ENCODE results near the gene TWF2. TPM values are rescaled to one million over a fixed set of nuclear protein-coding genes. Genes with fewer than 3 reads are reported as not detected.
A peak's percentile ranks its signal among the peaks of the same experiment; 100 is the strongest.

TWF2 gene
- polyA plus RNA-seq, 3 donors: 141 to 199 (median 176) TPM

DNA sequence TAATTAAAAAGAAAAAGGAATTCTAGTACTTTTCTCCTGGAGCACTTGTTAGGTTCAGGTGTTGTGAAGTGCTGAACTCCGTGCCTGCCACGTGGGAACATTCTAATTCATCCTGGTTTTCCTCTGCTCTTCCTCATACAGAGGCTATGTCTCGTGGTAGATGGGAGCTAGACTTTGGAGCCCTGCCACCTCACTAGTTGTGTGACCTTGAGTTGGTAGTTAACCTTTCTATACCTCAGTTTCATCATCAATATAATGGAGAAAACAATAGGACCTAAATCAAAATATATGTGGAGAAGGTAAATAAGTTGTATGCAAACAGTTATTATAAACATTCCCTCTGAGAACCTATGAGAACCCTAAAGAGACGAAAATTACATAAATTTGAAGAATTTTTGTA, 30.4 kb downstream of the TWF2 start:
- Histone ChIP-seq H3K9me3 (replicated peaks in 1 of 2; ENCODE audit: control insufficient read depth in 1 of 2, insufficient read depth in 1 of 2, low read length in 2 of 2) (no peaks in the 10 kb centered on the region), H3K9ac (ENCODE audit: insufficient read depth, low read length, poor library complexity, severe bottlenecking) (no peak overlapping the region), H3K4me2 (replicated peaks; ENCODE audit: extremely low read depth, low read length, poor library complexity, severe bottlenecking) (no peak overlapping the region), H3K36me3 (replicated peaks in 1 of 2; ENCODE audit: control insufficient read depth in 1 of 2, insufficient read depth in 2 of 2, low read length in 2 of 2) (peaks cover 88 to 94% of the 10 kb centered on the region in 2 donors), H3K79me2 (ENCODE audit: insufficient read depth, low read length) (peaks cover 58% of the 10 kb centered on the region), H3K4me3 (replicated peaks in 1 of 3; ENCODE audit: low read depth in 2 of 3, low read length in 3 of 3) (no peak overlapping the region), H4K20me1 (ENCODE audit: insufficient read depth, low read length) (no peaks in the 10 kb centered on the region), H3K4me1 (ENCODE audit: control insufficient read depth in 1 of 2, insufficient read depth in 2 of 2, low read length in 2 of 2) (peaks cover 34 to 41% of the 10 kb centered on the region in 2 donors), H2AFZ (ENCODE audit: insufficient read depth, low read depth, low read length, poor library complexity, severe bottlenecking) (no peak overlapping the region), H3K27ac (ENCODE audit: low read depth in 1 of 2, low read length in 2 of 2) (peak overlapping the region in 1 of 2 donors; percentile 11), H3K27me3 (ENCODE audit: control insufficient read depth in 2 of 2, insufficient read depth in 2 of 2, low read length in 2 of 2) (no peaks in the 10 kb centered on the region)
- Mint-ChIP-seq H3K9me3 (no peaks in the 10 kb centered on the region), H3K4me3 (no peak overlapping the region), H3K4me1 (peaks cover 46% of the 10 kb centered on the region), H3K27me3 (ENCODE audit: low read depth in 3 of 3) (peaks cover 0 to 3% (median 0%) of the 10 kb centered on the region in 3 donors), H3K27ac (peak overlapping the region in 3 of 7 donors; percentile 1 to 28 (median 20)), H3K36me3 (peaks cover 91 to 96% of the 10 kb centered on the region in 2 donors)
- intact Hi-C loops (cut with micrococcal nuclease): no loop called here
- WGBS (ENCODE audit: insufficient coverage): 100% methylated on average over 1 of the region's 4 CpGs
- TF ChIP-seq, protein P1, sequence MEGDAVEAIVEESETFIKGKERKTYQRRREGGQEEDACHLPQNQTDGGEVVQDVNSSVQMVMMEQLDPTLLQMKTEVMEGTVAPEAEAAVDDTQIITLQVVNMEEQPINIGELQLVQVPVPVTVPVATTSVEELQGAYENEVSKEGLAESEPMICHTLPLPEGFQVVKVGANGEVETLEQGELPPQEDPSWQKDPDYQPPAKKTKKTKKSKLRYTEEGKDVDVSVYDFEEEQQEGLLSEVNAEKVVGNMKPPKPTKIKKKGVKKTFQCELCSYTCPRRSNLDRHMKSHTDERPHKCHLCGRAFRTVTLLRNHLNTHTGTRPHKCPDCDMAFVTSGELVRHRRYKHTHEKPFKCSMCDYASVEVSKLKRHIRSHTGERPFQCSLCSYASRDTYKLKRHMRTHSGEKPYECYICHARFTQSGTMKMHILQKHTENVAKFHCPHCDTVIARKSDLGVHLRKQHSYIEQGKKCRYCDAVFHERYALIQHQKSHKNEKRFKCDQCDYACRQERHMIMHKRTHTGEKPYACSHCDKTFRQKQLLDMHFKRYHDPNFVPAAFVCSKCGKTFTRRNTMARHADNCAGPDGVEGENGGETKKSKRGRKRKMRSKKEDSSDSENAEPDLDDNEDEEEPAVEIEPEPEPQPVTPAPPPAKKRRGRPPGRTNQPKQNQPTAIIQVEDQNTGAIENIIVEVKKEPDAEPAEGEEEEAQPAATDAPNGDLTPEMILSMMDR (IDR thresholded peaks at IDR 0.05): no peak
- DNase-seq: no peak

DNA sequence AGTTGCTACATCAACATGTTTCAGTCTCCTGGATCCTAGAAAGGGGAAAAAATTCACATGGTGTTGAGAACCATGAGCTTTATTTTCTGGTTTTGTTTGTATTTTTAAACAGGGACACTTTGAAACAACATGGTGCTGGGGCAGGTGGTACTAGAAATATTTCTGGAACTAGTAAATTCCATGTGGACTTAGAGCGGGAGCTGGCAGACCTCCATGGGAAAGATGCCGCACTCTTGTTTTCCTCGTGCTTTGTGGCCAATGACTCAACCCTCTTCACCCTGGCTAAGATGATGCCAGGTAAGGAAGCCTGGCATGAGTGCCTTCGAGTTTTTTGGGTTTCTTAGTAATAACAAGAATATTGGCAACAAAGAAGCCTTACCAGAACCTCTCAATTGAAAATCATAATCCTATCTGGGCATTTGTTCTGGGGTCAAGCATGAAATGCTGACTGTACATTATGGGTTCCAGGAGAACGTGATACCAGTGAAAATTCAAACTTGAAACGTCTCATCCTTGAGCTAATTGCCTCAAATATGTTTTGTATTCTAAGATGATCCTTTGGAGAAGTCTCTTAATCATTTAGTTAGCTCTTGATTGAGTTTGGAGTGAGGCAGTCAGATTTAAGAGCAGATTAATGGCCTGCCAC, 33.1 kb downstream of the TWF2 start:
- H3K9me3 ChIP-seq (replicated peaks in 1 of 2; ENCODE audit: control insufficient read depth in 1 of 2, insufficient read depth in 1 of 2, low read length in 2 of 2): no peaks in the 10 kb centered on the region
- intact Hi-C loops (cut with micrococcal nuclease): no loop called here
- Mint-ChIP-seq H3K4me3 (no peak overlapping the region), H3K9me3 (no peaks in the 10 kb centered on the region), H3K4me1 (peaks cover 58% of the 10 kb centered on the region), H3K27ac (peak overlapping the region in 1 of 7 donors; percentile 26), H3K36me3 (peaks cover 76 to 80% of the 10 kb centered on the region in 2 donors), H3K27me3 (ENCODE audit: low read depth in 3 of 3) (peaks cover 0 to 3% (median 0%) of the 10 kb centered on the region in 3 donors)
- TF ChIP-seq, protein P1 (IDR thresholded peaks at IDR 0.05): no peak
- H4K20me1 ChIP-seq (ENCODE audit: insufficient read depth, low read length): peaks cover 14% of the 10 kb centered on the region
- no peak overlapping the region for H3K4me3 ChIP-seq (replicated peaks in 1 of 3; ENCODE audit: low read depth in 2 of 3, low read length in 3 of 3)
- no peaks in the 10 kb centered on the region for H3K27me3 ChIP-seq (ENCODE audit: control insufficient read depth in 2 of 2, insufficient read depth in 2 of 2, low read length in 2 of 2)
- H3K36me3 ChIP-seq (replicated peaks in 1 of 2; ENCODE audit: control insufficient read depth in 1 of 2, insufficient read depth in 2 of 2, low read length in 2 of 2): peaks cover 64 to 73% of the 10 kb centered on the region in 2 donors
- H2AFZ ChIP-seq (ENCODE audit: insufficient read depth, low read depth, low read length, poor library complexity, severe bottlenecking): no peak overlapping the region
- peaks cover 58% of the 10 kb centered on the region for H3K79me2 ChIP-seq (ENCODE audit: insufficient read depth, low read length)
- no peak overlapping the region for H3K4me2 ChIP-seq (replicated peaks; ENCODE audit: extremely low read depth, low read length, poor library complexity, severe bottlenecking)
- no peak overlapping the region for H3K9ac ChIP-seq (ENCODE audit: insufficient read depth, low read length, poor library complexity, severe bottlenecking)
- H3K4me1 ChIP-seq (ENCODE audit: control insufficient read depth in 1 of 2, insufficient read depth in 2 of 2, low read length in 2 of 2): peaks cover 53 to 56% of the 10 kb centered on the region in 2 donors
- WGBS (ENCODE audit: insufficient coverage): 100% methylated on average over 3 of the region's 6 CpGs
- H3K27ac ChIP-seq (ENCODE audit: low read depth in 1 of 2, low read length in 2 of 2): no peak overlapping the region
- DNase-seq: no peak

Data from CD14-positive monocyte (primary cell).